Measurements from ENCODE around the gene ANKRD9.

DNA sequence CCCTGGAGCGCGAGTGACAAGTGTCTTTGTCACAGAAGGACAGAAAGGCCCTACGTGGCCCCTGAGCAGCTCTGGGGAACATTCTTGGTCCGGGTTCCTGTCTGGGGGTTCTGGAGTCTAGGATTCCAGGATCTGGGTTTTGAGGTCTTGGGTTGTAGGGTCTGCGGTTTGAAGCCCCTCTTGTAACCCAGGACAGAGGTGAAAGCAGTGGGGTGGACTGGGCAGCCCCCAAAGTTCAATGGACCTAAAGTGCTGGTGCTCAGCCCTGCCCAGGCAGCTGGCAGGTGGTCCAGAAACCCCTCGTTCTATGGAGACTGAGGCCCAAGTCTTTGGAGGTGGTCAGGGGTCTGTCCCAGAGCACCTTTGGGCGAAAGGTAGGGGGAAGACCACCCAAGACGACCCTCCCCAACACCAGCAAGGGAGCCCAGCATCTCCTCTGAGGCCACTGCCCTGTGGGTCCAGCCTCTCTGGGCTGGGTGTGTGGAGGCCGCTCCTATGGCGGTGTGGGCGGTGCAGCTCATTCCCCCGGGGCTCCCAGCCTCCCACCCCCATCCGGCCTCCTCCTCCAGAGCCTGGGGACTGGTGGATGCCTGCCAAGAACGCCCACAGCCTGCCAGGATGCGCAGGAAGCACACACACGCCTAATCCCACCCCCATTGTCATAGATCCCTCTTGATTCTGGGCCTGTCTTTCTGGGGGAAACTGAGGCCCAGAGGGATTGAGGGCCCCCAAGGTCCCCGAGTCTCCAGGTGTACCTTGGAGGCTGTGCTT is 30.2 kb upstream of the ANKRD9 start:
- TF ChIP-seq, protein P1, sequence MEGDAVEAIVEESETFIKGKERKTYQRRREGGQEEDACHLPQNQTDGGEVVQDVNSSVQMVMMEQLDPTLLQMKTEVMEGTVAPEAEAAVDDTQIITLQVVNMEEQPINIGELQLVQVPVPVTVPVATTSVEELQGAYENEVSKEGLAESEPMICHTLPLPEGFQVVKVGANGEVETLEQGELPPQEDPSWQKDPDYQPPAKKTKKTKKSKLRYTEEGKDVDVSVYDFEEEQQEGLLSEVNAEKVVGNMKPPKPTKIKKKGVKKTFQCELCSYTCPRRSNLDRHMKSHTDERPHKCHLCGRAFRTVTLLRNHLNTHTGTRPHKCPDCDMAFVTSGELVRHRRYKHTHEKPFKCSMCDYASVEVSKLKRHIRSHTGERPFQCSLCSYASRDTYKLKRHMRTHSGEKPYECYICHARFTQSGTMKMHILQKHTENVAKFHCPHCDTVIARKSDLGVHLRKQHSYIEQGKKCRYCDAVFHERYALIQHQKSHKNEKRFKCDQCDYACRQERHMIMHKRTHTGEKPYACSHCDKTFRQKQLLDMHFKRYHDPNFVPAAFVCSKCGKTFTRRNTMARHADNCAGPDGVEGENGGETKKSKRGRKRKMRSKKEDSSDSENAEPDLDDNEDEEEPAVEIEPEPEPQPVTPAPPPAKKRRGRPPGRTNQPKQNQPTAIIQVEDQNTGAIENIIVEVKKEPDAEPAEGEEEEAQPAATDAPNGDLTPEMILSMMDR (IDR thresholded peaks at IDR 0.05): no peak
- TF ChIP-seq POLR2A (IDR thresholded peaks at IDR 0.05): no peak

Data from uterus (tissue), 2 donors.